NOMO-1 treated with DMSO at 0.1 percent for 48 hours (cell line): ENCODE data around the gene RPS6KA2.

Experiments used
- DNase-seq: peaks from one replicate; lab custom pipeline; 2025; ENCODE audit not compliant: unreplicated experiment; lab: John Stamatoyannopoulos, UW

Gene RPS6KA2

DNA sequence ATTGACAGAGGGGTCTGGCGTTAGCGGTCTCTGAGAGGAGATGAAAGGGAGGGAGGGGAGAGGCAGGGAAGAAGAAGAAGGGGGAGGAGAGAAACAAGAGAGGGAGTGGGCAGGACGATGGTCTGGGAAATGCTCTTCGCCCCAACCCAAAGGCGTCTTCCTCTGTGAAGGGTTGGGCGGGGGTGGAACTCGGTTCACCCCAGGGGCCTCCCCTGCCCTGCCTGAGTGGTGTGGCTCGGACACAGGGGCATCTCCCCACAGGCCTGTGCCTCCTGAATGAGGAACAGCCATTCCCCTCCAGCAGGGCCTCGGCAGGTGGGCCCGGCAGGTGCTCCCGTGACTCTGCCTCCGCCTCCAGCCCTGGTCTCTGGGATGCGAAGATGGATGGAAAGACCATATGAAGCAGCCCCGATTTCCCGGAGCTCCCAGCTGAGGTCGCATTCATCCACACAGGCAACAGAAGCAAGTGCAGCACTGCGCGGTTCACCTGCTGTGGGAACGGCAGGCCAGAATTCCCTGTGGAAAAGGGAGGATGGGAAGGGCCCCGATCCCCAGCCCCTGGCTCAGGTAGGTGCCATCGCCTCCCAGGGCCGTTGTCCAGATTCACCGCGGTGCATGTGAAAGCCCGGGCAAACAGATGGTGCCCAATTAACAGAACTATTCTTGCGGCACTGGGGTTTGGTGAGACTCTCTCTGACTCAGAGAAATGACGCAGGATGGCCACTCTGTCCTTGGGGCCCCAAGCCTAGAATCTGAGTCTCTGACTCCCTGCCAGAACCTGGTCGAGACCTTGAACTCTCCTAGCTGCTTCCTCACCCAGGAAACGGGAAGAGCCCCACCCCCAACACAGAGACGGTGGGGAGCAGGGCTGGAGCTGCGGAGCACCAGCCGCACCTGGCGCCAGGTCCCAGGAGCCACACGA lies 29.4 kb upstream of the RPS6KA2 start:
- DNase-seq, result no peak

DNA sequence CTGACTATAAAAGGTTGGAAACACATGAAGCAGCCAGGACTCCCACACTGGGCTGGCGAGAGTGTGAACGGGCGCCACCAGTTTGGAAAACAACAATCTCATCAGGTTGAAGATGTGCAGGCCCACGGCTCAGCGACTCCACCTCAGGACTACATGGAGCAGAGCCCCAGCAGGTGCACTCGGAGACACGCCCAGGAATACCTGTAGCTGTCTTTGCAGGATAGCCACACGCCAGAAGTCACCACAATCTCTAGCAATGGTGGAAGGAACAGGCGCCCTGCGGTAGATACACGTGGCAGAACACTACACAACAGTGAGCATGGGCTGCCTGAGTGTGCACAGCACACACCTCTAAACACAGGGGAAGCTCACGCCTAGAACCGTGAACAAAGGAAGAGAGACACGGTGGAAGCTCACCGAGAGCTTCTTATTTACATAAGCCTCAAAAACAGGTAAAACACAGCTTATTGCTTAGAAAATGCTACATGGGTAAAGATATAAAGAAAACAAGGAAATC lies 28.7 kb upstream of the RPS6KA2 start:
- no peak for DNase-seq

DNA sequence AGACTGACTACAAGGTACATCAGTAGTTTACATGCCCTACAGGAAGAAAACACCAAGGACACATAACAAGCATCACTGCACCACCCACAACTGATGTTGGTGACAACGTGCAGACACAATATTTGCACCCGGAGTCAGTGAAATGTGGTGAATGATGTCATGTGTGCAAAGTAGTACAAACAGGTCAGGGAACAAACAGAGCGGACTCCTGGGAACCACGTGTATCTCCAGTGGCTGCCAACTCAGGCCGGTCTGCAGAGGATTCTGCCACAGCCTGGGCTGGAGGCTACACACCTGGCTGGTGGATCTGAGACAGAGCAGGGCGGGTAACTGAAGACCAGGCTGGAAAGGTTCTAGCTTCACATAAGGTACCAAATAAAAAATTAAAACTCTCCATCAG lies 28.2 kb upstream of the RPS6KA2 start:
- no peak for DNase-seq

DNA sequence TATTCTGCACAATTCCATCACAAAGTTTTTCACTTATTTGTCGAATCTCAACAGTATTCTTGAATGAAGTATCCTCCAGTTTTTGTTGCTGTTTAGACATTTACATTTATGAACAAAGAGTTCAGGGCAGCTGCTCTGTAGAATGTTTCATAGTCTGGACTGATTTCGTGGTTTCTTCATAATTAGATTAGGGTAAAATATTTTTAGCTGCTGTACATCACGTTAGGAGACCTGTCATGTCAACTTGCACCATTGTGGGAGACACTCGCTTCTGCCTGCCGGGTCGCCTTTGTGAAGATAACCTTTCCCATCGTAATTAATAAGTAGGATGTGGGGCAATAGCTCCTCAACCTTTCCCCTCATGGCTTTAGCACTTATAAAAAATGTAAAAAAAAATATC lies 27.5 kb upstream of the RPS6KA2 start:
- DNase-seq, result no peak

DNA sequence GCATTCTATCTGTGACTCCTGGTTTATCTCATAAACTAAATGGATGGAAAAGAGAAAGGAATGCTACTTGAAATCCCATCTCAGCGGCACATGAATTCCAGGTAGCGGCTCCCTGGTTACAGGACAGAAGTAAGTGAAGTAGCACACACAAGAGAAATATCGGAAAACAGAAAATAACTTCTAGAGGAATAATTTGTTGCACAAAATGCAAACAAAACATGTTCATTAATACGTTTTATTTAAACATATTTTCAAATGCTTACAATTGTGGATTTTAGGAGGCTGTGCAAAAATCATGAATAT lies 26.5 kb upstream of the RPS6KA2 start:
- DNase-seq, result no peak

DNA sequence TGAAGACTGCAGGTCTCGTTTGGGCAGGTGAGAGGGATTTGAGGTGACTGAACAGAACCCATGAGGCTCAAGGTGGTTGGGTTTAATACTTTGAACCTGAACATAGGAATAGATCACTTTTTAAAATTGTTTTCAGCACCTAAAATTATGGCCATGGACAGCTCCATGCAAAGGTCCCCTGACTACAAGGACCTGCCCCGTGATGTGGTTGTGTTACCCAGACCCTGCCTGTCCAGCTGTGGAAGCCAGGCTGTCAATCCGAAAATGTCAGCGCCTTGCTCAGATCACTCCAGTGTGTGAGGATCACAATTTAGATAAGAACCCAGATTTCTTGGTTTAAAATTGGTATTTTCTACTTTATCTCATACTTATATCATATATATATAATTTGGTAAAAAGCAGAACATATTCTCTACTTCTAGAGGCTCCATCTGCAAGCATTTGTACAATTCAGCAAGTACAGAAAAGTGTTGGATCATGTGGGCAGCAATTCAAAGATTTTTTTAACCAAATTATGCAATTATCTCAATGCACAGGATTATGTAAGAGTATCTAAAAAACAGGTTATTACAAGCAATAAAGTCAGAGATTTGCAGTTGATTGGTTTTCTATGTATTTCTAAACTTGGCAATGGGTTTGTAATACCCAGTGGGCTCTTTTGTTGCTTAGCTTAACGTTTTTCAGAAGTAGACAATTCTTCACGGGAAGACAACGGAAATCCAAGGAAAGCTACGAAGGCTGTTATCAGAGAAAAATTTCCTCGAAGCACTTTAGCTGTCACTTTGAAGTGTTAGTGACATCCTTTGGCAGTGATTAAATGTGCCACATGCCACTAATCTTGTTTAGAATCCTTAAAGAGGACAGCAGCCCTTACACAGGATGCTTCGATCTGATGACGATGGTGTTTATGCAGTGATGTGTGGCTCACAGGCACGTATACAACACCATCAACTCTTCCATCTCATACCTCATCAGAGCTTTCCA lies 24.1 kb upstream of the RPS6KA2 start:
- DNase-seq, result no peak

DNA sequence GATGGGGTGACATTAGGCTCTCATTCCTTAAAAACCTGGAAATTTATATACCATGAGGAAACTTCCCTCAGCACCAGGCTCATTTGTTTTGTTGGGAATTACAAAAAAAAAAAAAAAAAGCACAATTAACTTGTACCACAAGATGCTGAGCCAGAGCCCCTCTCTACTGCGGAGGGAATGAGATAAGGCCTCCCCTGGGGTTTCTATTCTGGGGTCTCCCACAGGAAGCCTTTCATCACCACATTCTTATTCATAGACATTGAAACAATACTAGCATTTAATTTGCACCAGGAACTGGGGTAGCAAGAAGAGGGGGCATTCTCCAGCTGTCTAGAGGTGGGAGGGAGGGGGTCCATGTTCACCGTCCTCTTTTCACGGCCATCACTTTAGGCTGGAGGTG lies 23.0 kb upstream of the RPS6KA2 start:
- DNase-seq, result no peak

DNA sequence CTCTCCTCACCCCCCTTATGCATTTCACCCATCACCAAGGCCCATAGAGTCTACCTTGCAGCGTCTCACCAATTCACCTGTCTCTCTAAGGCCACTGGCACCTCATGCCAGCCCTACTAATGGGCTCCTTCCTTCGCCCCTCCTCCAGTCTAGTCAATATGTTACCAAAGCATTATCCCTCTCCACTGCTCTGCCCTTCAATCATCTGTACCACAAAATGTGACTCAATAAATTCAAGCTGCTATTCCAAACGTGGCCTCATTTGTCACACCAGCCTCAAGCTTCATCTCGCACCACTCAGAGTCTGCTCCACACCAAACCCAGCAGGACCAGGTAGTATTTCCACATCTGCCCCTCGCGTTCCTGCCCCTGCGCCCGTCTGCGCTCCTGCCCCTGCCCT lies 21.8 kb upstream of the RPS6KA2 start:
- no peak for DNase-seq

DNA sequence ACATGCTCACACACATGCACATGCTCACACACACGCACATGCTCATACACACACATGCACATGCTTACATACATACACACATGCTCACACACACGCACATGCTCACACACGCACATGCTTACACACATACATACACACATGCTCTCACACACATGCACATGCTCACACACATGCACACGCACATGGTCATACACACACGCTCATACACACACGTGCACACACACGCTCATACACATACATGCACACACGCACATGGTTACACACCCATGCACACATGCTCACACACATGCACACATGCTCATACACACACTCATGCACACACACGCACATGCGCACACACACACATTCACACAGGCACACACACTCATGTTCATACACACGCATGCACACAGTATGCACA lies 20.8 kb upstream of the RPS6KA2 start:
- no peak for DNase-seq

DNA sequence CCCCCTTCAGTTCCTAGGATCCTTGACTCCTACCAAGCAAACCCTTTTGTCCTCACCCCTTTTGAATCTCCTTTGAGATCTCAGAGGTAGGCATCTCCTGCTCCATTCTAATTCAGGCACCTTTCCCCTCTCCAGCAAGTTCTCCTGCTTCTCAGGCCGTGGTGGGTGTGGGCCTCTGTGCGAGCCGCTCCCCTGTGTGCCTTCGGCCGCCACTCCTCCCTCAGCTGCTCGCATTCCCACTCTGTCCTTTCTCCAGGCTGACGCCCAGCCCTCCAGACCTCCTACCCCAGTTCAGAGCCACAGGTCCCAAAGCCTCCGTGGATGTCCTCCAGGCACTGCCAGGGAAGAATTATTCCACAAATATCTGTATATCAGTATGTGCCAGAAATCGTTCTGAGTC lies 19.7 kb upstream of the RPS6KA2 start:
- DNase-seq, result no peak

DNA sequence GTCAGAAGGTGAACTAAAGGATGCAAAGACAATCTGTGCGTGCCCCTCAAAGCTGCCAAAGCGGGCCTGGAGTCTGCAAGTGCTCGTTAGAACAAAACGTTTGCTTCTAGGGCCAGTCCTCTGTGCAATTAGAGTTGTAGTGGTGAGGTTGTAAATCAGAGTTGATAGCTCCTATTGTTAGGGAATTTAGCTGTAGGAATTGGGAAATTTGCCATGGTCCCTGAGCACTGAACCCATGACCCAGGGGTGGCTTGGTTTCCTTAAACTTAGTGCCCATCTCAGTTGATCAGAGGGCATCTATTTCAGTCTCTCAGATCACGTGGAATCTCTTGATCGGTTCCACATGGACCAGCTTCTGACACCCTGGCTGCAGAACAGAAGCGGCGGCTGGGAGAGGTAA lies 18.8 kb upstream of the RPS6KA2 start:
- no peak for DNase-seq

DNA sequence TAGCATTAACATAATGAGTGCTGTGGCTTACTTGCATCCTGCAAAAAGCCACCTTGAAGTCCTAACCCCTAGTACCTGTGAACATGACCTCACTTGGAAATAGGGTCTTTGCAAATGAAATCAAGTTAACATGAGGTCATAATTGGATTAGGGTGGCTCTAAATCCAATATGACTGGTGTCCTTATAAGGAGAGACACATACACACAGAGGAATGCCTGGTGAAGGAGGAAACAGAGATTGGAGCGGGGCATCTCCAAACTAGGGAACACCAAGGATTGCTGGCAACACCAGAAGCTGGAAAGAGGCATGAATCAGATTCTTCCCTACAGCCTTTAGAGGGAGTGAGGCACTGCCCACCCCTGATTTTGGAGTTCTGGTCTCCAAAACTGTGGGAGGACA lies 17.6 kb upstream of the RPS6KA2 start:
- no peak for DNase-seq

DNA sequence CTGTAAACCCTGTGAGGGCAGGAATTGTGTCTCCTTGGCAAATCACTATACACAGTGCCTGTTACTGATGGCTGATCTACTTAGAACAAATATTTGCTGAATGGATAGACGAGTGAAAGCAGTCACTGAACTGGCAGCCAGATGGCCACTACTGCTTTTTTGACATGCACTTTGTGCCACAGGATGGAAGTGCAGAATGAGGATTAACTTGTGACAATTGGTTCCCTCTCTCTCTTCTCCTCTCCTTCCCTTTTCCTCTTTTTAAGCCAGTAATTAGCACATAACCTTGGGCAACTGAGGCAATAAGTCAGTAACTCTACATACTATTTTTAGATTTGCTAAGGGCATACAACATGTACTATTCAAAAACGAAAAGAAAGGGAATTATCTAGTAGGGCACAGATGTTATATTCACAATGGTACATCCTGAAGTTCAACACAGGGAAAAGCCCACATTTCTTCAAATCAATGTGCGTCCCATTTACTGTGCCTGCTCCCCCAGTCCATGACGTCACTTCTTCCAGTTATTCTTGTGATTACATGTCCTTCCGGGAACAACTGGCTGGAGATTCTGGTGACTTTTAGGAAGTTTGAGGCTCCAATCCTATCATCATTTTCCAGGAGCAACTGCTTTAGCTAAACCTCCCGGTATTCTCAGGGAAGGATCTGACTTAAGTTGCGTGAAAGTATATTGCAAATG lies 17.0 kb upstream of the RPS6KA2 start:
- peak; percentile 2 for DNase-seq

DNA sequence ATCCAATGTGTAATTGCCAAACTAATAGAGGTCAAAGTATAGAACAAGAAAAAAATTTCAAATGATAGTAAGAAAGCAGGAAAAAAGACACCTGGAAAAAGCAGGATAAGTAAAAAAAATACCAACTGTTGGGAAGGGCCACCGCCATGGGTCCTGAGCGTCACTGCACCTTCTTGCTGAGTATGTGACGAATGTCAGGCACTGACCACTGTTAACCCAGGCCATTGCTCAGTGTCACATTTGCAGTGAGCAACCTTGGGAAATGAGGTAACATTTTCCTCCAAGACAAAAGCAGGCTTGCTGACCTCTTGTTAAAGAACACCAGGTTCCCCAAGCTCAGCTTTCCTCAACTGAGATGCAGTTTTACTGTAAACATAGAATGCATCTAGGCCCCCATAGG lies 15.6 kb upstream of the RPS6KA2 start:
- no peak for DNase-seq

DNA sequence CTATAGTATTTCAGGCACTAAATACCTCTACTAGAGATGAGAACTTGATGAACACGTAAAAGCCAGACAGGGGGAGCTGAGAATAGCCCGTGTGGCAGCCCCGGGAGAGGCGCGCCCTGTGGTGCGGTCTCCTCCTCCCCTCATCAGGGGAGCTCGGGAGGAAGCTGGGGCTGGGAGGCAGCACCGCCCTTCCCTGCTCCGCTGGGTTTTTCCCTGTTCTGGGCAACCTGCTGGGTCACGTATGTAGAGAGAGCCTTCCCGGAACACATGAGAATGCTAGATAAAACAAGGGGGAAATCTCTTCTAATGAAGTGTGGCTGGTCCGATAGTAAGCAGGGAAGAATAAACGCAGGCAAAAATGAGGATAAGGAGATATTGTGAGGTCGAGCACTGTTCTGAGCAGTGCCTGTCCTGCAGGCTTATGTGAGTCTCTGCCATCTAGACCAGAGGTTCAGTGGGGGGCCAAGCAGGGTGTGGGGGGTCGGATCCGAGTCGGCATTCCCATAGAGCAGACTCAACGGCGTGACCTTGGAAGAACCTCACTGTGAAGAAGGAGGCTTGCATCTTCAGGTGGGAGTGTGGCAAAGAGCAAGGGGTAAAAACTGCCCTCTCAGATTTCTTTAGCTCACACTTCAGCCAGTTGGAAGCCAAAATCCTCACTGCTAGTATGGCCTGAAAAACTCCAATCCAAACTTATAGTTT lies 13.4 kb upstream of the RPS6KA2 start:
- no peak for DNase-seq

DNA sequence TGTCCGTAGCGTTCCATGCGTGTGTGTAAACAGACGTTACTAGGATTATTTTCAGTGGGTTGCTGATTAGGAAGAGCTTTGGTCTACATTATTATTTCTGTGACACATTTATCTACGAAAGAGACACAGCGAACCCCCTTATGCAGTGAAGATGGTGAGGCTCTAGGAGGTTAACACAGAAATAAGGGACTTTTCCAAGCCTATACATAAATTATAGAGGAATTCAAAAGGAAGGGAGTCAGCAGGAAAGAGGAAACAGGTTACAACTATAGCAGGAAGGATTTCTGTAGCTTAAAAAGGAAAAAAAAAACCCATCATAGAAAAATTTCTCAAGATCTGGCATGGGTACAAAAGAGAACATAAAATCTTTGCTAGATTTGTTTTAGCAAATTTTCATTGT lies 12.9 kb upstream of the RPS6KA2 start:
- no peak for DNase-seq

DNA sequence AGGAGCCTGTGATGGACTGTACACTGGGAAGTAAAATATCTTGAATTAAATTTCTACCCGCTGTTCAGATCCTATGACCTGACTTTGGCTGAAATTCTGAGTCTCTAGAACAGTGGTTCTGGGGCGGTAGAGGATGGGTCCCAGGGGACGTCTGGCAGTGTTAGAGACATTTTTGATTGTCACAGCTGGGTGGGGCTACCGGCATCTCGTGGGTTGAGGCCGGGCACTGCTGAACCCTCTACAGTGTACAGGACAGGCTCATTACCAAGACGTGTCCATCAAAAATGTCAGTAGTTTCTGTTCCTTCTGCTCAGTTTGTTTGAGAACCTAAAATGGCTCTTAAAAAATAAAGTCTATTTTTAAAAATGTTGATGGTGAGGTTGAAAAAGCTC lies 11.5 kb upstream of the RPS6KA2 start:
- no peak for DNase-seq

DNA sequence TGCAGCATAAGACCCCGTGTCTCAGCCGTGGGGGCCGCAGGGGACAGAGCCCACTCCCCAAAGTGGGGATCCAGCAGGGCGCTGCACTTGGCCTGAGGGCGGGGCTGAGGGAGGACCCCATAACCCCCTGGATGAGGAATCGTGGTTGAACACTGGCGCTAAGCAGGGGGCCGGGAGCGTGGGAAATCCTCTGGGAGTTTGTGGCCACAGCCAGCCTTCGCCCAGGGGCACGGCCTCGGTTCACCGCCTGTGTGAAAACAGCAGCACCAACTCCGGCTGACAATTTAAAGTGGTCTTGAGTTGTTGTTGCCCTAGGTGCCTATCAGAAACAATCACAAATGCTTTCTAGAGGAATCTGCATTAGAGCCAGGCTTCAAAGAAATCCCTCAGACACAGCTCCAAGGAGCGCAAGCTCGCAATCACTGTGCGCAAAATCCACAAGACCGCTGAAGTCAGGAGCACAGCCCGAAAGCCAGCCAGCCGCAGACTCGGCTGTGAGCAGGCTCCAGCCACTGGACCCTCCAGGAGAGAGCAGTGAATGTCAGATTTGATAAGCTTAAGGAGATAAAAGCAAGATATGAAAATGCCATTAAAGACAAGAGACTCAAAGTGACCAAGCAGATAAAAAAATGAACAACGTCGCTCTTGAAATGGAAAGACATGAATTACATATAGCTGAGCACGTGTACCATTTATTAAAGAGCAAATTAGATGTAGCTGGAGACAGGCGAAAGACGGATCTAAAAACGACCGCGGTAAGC lies 10.9 kb upstream of the RPS6KA2 start:
- no peak for DNase-seq

DNA sequence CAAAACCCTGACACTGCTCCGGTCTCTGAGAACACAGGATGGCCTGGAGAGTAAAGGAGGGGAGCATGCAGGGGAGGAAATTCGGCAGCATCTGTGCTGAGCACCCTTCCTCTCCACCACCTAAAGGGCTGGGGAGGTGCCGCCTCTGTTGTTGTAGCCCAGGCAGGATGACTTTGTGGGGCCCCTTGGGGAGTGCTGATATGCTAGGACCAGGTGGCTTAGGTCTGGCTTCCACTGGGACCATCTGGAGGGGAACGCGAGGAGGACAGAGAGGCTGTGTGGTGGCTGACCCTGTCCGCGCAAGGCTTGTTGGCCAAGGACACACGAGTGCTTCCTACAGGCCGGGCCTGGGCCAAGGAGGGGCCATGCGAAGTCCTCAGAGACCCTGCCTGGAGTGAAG lies 9.9 kb upstream of the RPS6KA2 start:
- no peak for DNase-seq
